Measurements from ENCODE around the gene FCN2.

- no peak for TF ChIP-seq CTCF (IDR thresholded peaks at IDR 0.05)
- TF ChIP-seq POLR2A (IDR thresholded peaks at IDR 0.05) = no peak
These were observed 52.0 kb downstream of the FCN2 start for GRCh38 chr9:134932606-134933005.
